HG03045 (cell line): ENCODE data around the gene CYCS.

Source experiments
- ATAC-seq: cut with Tn5 transposase; IDR thresholded peaks from one replicate; pipeline ENCODE4 v1.9.1; 2021; ENCODE audit warnings: mild to moderate bottlenecking, moderate library complexity; ENCODE audit not compliant: unreplicated experiment

CYCS gene

DNA sequence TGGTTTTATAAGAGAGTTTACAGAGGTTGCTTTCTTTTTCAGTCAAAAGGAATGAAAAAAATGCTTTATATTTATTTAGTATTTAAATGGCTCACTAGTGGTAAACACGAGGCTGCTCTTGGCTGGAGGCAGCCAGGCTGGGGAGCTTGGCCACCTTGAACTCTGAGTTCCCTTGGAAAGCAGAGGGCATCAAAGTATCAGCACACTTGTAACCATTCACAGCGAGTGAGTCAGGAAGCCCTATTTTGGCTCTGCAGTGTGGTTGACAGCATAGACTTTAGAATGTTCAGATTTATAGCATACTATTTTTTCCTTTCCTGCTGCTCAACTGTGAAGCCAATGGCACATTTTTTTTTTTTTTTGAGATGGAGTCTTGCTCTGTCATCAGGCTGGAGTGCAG is 51.6 kb downstream of the CYCS start:
- no peak for ATAC-seq
